ENCODE results near the gene UBAC2. TPM values are rescaled to one million over a fixed set of nuclear protein-coding genes. Genes with fewer than 3 reads are reported as not detected.

UBAC2 gene
- total and polyA plus RNA-seq, 2 donors (not counting 3 experiments of a cell fraction or from before 2014, with no cell fraction given) = 45.7 to 54.4 TPM

DNA sequence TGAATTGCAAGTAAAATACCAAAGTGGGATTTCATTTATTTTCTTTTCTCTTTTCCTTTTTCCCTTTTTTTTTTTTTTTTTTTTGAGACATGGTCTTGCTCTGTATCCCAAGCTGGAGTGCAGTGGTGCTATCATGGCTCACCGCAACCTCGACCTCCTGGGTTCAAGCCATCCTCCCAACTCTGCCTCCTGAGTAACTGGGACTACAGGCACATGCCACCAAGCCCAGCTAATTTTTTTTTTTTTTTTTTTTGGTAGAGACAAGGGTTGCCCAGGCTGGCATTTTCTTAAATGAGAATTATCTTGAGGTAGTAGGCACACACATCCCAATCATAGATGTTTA lies 175.1 kb downstream of the UBAC2 start:
- no peaks in the 10 kb centered on the region for H3K9me3 ChIP-seq (replicated peaks; ENCODE audit: control insufficient read depth, insufficient read depth, low read length)
- no peaks in the 10 kb centered on the region for H3K9me1 ChIP-seq (replicated peaks; ENCODE audit: control insufficient read depth, extremely low read depth, insufficient read depth, low read length)
- no peak overlapping the region for H3K27ac ChIP-seq (ENCODE audit: insufficient read depth, low read depth, low read length)
- DNase-seq (ENCODE audit: low read depth, low spot score) (no peak), FAIRE-seq (no peak)
- intact Hi-C loops (cut with micrococcal nuclease) (no loop called here), dilution Hi-C loops (cut with MboI; ENCODE audit: extremely low pct_ligation_motif_present, low sequenced_read_pairs) (no loop called here)
- BruUV-seq (replicated peaks) = no TSS peak
- no peaks in the 10 kb centered on the region for H3K4me1 ChIP-seq (ENCODE audit: control insufficient read depth, extremely low read depth, insufficient read depth, low read length)
- H3K9ac ChIP-seq (replicated peaks; ENCODE audit: extremely low read depth, insufficient read depth, low read length) = no peak overlapping the region
- no peaks in the 10 kb centered on the region for H3K27me3 ChIP-seq (ENCODE audit: control insufficient read depth in 2 of 2, insufficient read depth in 2 of 2, low read length in 2 of 2)
- H3K36me3 ChIP-seq (ENCODE audit: control insufficient read depth in 2 of 2, extremely low read depth in 1 of 2, insufficient read depth in 2 of 2, low read length in 2 of 2) = peaks cover 2 to 3% of the 10 kb centered on the region in 2 experiments
- TF ChIP-seq FOS (IDR thresholded peaks at IDR 0.05; ENCODE audit: borderline replicate concordance, insufficient read depth, low read length) (no peak), POLR2AphosphoS5 (IDR thresholded peaks at IDR 0.05; ENCODE audit: insufficient read depth, low read depth, low read length) (no peak), GATA2 (IDR thresholded peaks at IDR 0.05; ENCODE audit: insufficient read depth, insufficient read length, low read depth, low read length) (no peak), CTCF (IDR thresholded peaks at IDR 0.05; ENCODE audit: extremely low read depth in 1 of 2, insufficient read depth in 1 of 2, low read depth in 1 of 2, low read length in 2 of 2) (no peak), EZH2 (IDR thresholded peaks at IDR 0.05; ENCODE audit: borderline replicate concordance, low read depth, low read length, severe bottlenecking) (no peak)
- H3K4me2 ChIP-seq (ENCODE audit: insufficient read depth, low read length) = no peak overlapping the region
- no peak overlapping the region for H2AFZ ChIP-seq (ENCODE audit: low read depth, low read length)
- CTCF ChIA-PET = interaction anchor here (0.7 kb wide), 2 partner anchors 12 to 321 kb away, joined by 3 read pairs; no protein-coding TSS in a partner anchor
- H4K20me1 ChIP-seq (replicated peaks; ENCODE audit: control insufficient read depth, extremely low read depth, insufficient read depth, low read length) = no peaks in the 10 kb centered on the region
- H3K4me3 ChIP-seq (replicated peaks in 1 of 3; ENCODE audit: insufficient read depth in 1 of 3, low read depth in 1 of 3, low read length in 3 of 3) = no peak overlapping the region
- H3K79me2 ChIP-seq (ENCODE audit: control insufficient read depth, insufficient read depth, low read length) = no peaks in the 10 kb centered on the region
- POLR2A ChIA-PET = interaction anchor here (0.7 kb wide), 1 partner anchor 49 kb away, joined by 5 read pairs; no protein-coding TSS in a partner anchor

DNA sequence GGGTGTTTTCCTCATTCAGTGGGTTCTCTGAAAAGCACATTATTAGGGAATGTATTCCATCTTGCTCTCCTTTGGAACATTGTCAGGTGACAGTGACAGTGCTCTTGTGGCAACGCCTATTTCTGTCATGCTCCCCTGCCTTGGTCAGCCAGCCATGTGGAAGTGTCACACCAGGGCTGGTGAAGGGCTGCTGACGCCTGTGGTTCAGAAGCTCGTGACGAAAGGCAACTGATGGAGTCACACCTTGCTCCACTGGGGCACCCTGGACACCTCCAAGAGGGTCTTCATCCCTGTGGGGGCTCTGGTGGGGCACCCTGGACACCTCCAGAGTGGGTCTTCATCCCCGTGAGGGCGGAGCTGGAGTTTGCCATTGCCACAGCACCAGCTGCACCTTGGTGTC lies 175.5 kb downstream of the UBAC2 start:
- TF ChIP-seq GATA2 (IDR thresholded peaks at IDR 0.05; ENCODE audit: insufficient read depth, insufficient read length, low read depth, low read length) (no peak), POLR2AphosphoS5 (IDR thresholded peaks at IDR 0.05; ENCODE audit: insufficient read depth, low read depth, low read length) (no peak), CTCF (IDR thresholded peaks at IDR 0.05; ENCODE audit: extremely low read depth in 1 of 2, insufficient read depth in 1 of 2, low read depth in 1 of 2, low read length in 2 of 2) (no peak), POLR2A (IDR thresholded peaks at IDR 0.05; ENCODE audit: low read depth, low read length) (no peak), MAX (IDR thresholded peaks at IDR 0.05; ENCODE audit: insufficient read depth, insufficient read length) (no peak)
- CTCF ChIA-PET = interaction anchor here (0.7 kb wide), 1 partner anchor 12 kb away, joined by 3 read pairs; no protein-coding TSS in a partner anchor
- dilution Hi-C loops (cut with MboI; ENCODE audit: extremely low pct_ligation_motif_present, low sequenced_read_pairs) (no loop called here), intact Hi-C loops (cut with micrococcal nuclease) (no loop called here)
- H4K20me1 ChIP-seq (replicated peaks; ENCODE audit: control insufficient read depth, extremely low read depth, insufficient read depth, low read length) = no peaks in the 10 kb centered on the region
- H3K36me3 ChIP-seq (ENCODE audit: control insufficient read depth in 2 of 2, extremely low read depth in 1 of 2, insufficient read depth in 2 of 2, low read length in 2 of 2) = peaks cover 2 to 3% of the 10 kb centered on the region in 2 experiments
- H3K4me3 ChIP-seq (replicated peaks in 1 of 3; ENCODE audit: insufficient read depth in 1 of 3, low read depth in 1 of 3, low read length in 3 of 3) = no peak overlapping the region
- BruUV-seq (replicated peaks) = no TSS peak
- no peaks in the 10 kb centered on the region for H3K9me1 ChIP-seq (replicated peaks; ENCODE audit: control insufficient read depth, extremely low read depth, insufficient read depth, low read length)
- no peak overlapping the region for H3K27ac ChIP-seq (ENCODE audit: insufficient read depth, low read depth, low read length)
- no peaks in the 10 kb centered on the region for H3K9me3 ChIP-seq (replicated peaks; ENCODE audit: control insufficient read depth, insufficient read depth, low read length)
- no peak overlapping the region for H3K4me2 ChIP-seq (ENCODE audit: insufficient read depth, low read length)
- H3K79me2 ChIP-seq (ENCODE audit: control insufficient read depth, insufficient read depth, low read length) = no peaks in the 10 kb centered on the region
- H3K27me3 ChIP-seq (ENCODE audit: control insufficient read depth in 2 of 2, insufficient read depth in 2 of 2, low read length in 2 of 2) = no peaks in the 10 kb centered on the region
- no peaks in the 10 kb centered on the region for H3K4me1 ChIP-seq (ENCODE audit: control insufficient read depth, extremely low read depth, insufficient read depth, low read length)
- no peak overlapping the region for H2AFZ ChIP-seq (ENCODE audit: low read depth, low read length)
- no peak for FAIRE-seq
- DNase-seq (ENCODE audit: low read depth, low spot score) = no peak
- no peak overlapping the region for H3K9ac ChIP-seq (replicated peaks; ENCODE audit: extremely low read depth, insufficient read depth, low read length)
- POLR2A ChIA-PET = no interaction called here
